AG08396 (cell line): Measurements from ENCODE around the gene DSC3.
"Not testable (repeated sequence)": the region's sequence is repeated elsewhere in the genome, so short reads cannot be mapped to it uniquely, and the experiment has no call there.

Experiments used
- DNase-seq: peaks from one replicate; pipeline ENCODE4 v3.0.0; 2012; ENCODE audit warnings: low spot score, mixed read lengths

Gene DSC3

DNA sequence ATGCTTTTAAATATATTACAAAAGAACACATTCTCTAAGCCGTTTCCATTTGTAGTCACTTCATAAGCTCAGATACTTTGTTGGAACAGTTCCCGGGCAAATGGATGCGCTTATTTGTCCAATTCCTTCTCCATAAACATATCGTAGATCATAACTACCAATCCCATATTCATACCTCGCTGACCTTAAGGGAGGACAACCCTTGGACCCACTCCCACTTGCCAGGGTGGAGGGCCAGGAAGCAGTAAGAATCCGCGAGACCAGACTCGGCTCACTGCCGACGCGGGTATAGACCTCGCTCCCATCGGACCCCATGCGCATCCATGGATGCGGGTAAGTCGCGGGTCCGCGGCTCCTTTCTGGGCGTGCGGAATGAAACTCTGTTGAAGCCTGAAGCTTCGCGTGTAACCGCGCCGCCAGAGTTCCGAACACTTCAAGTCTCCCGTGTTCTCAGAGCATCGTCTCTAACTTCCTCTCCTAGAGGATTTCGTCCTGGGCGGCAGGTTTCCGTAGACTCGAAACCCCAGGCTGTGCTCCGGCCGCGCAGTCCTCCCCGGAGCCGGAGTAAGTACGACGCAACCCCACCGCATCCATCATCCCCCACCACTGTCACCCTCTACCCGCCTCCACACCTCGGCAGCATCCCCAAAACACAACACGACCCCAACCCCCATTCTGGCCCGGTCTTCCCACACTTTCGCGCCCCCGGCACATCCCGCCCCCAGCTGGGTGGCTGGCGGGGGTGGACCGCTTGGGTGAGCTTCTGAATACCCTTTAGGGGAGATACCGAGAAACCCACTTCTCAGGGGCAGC is 1.1 kb downstream of the DSC3 start:
- no peak for DNase-seq

DNA sequence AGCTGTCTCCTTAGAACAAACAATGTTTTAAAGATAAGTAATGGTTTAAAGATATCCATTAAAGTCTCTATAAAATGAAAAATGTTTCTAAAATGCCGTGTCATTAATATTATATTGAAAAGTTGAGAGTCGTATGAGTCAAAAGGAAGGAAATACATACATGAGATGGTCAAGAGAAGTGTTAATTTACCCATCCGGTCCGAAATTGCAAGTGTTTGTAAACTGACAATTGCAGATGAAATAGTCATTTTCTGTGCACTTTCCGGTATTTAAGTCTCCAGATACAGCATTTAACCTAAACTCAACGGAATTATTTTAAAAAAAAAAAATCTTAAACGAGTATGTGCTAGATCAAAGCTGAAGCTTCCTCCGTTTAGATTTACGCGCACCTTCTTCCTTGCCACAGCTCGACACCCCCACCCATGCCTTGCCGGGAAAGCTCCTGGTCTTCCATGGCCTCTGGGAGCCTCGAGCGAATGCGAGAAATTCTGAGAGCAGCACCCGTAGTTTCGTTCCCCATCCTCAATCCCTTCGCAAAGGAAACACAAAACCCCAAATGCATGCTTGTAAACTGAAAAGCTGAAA is 1.8 kb downstream of the DSC3 start:
- DNase-seq, result no peak

GRCh38 chr18:31039426-31039825 is 3.1 kb downstream of the DSC3 start:
- no peak for DNase-seq

DNA sequence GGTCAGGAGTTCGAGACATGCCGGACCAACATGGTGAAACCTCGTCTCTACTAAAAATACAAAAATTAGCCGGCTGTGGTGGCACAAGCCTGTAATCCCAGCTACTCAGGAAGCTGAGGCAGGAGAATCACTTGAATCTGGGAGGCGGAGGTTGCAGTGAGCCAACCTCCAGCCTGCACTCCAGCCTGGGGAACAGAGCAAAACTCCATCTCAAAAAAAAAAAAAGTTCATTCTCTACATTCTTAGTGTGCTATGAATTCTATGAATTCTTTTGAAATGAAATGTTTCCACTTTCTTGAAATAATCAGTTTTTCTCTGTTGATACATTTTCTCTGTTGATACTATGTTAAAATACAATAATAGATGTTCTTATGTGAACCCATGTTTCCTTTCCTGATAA is 4.9 kb downstream of the DSC3 start:
- DNase-seq, result not testable (repeated sequence)

GRCh38 chr18:31034541-31034940 is 8.0 kb downstream of the DSC3 start:
- no peak for DNase-seq

GRCh38 chr18:31030574-31031278 is 11.8 kb downstream of the DSC3 start:
- DNase-seq, result no peak

DNA sequence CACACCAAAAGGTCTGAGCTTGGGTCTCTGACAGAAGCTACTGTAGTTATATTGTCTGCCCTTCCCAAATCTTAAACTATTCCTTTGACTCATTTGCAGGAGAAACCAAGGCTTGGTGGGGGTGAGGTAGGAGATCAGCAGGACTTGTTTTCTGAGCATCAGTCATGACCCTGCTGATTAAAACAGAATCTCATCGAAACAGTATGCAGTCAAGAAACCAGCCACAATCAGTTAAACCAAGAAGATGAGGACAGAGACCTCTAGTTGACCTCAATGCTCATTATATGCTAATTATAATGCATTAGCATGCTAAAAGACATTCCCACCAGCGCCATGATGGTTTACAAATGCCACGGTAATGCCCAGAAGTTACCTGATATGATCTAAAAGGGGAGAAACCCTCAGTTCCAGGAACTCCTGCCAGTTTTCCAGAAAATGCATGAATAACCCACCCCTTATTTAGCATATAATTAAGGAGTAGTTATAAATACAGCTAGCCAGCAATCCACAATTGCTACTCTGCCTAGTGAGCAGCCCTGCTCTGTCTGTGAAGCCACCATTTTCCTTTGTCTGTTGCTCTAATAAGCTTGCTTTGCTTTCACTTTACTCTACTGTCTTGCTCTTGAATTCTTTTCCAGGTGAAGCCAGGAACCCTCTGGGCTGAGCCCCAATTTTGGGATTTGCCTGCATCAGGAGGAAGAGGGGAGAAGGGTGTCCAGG is 26.7 kb downstream of the DSC3 start:
- no peak for DNase-seq

GRCh38 chr18:31011455-31011854 is 31.1 kb downstream of the DSC3 start:
- DNase-seq, result not testable (repeated sequence)

GRCh38 chr18:31010601-31011000 is 31.9 kb downstream of the DSC3 start:
- DNase-seq, result no peak

- no peak for DNase-seq
Observed at GRCh38 chr18:30999887-31000628, 42.5 kb downstream of the DSC3 start.

DNA sequence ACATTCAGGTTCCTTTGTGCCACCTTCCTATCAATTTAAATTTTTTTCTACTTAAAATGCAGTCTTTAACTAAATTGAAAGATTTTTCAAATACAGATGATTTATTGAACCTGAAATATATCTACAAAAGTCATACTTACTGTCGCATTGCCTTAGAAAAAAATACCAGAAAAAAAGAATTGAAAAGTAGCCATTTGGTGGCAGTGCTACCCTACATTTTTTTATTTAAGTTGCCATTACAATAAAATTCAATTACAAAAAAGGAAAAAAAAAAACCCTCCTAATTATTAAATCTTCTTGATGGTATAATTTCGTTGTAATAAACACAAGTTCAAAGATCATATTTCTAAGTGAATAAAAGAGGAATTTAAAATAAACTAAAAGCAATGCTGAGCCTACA is 43.4 kb downstream of the DSC3 start:
- DNase-seq, result no peak

DNA sequence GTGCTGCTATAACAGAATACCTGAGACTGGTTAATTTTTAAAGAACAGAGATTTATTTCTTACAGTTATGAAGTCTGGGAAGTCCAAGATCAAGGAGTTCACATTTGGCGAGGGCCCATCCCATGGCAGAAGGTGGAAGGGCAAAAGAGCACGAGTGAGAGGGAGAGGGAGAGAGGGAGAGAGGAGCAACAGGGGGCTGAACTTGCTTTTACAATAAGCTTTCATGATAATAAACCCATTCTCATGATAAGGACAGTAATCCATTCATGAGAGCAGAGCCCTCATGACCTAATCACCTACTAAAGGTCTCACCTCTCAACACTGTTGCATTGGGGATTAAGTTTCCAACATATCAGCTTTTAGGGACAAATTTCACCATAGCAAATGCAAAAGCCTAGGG is 45.3 kb downstream of the DSC3 start:
- no peak for DNase-seq

GRCh38 chr18:30992231-30992630 is 50.3 kb downstream of the DSC3 start:
- DNase-seq, result no peak

GRCh38 chr18:30991397-30991796 is 51.1 kb downstream of the DSC3 start:
- DNase-seq, result no peak

DNA sequence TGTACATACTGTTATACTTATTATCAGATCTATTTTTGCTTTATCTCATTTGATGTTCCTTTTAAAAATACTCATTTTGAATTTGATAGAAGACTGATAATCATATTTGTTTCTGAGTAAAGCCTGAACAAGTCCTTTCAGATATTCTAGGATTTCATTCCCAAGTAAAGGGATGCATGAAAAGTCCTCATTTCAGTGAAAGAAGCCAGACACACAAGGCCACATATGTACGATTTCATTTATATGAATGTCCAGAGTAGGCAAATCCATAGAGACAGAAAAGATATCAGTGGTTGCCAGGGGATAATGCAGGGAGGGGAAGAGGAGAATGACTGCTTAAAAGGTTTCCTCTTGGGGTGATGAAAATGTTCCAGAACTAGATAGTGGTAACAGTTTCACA is 53.4 kb downstream of the DSC3 start:
- no peak for DNase-seq

GRCh38 chr18:30988440-30988839 is 54.1 kb downstream of the DSC3 start:
- DNase-seq, result no peak

GRCh38 chr18:30987467-30988241 is 54.9 kb downstream of the DSC3 start:
- no peak for DNase-seq

- DNase-seq, result no peak
Observed at GRCh38 chr18:30985753-30986152, 56.8 kb downstream of the DSC3 start.

DNA sequence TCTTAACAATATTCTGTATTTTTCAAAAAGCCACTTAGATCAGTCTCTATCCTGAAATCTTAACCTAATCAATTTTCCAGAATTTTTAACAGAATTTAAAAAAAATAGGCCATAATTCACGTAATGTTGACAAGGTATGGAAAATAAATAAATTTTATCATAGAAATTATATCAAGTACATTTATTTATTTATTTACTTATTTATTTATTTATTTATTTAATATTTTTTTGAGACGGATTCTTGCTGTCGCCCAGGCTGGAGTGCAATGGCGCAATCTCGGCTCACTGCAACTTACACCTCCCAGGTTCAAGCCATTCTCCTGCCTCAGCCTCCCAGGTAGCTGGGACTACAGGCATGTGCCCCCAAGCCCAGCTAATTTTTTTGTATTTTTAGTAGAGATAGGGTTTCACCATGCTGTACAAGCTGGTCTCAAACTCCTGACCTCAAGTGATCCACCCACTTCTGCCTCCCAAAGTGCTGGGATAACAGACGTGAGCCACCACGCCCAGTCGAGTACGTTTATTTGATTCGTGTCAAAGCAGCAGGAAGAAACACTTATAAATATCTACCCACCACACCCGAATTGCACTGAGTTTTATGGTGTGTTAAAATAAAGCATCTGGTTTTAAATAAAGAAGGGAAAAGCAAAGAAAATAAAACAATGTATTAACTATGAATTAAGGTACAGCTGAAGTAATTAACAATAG is 60.1 kb downstream of the DSC3 start:
- no peak for DNase-seq

DNA sequence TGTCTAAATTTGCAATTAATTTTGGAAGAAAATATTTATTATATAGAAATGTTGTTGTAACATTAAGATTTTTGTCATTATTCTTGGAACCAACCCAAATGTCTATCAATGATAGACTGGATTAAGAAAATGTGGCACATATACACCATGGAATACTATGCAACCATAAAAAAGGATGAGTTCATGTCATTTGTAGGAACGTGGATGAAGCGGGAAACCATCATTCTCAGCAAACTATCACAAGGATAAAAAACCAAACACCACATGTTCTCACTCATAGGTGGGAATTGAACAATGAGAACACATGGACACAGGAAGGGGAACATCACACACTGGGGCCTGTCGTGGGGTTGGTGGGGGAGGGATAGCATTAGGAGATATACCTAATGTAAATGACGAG is 64.5 kb downstream of the DSC3 start:
- DNase-seq, result not testable (repeated sequence)
